Fibroblast of skin of back (primary cell): ENCODE results near the gene TRAK1.

Experiments
- DNase-seq: peaks from one replicate; pipeline ENCODE4 v3.0.0-alpha.2; 2013

Gene TRAK1

GRCh38 chr3:42157540-42158538 lies 66.7 kb downstream of the TRAK1 start:
- no peak for DNase-seq

GRCh38 chr3:42159147-42159546 lies 68.0 kb downstream of the TRAK1 start:
- DNase-seq, result no peak

GRCh38 chr3:42159706-42160472 lies 68.7 kb downstream of the TRAK1 start:
- peak; percentile 24 for DNase-seq

- peak; percentile 81 for DNase-seq
Measured at GRCh38 chr3:42161050-42161935, 70.1 kb downstream of the TRAK1 start.

GRCh38 chr3:42162462-42162861 lies 71.3 kb downstream of the TRAK1 start:
- DNase-seq, result no peak

- DNase-seq, result no peak
Measured at GRCh38 chr3:42163622-42164244, 72.6 kb downstream of the TRAK1 start.

- DNase-seq, result no peak
Measured at GRCh38 chr3:42164656-42165055, 73.5 kb downstream of the TRAK1 start.

GRCh38 chr3:42165211-42165610 lies 74.1 kb downstream of the TRAK1 start:
- peak; percentile 30 for DNase-seq

GRCh38 chr3:42166214-42166613 lies 75.1 kb downstream of the TRAK1 start:
- no peak for DNase-seq

- DNase-seq, result no peak
Measured at GRCh38 chr3:42166662-42167300, 75.6 kb downstream of the TRAK1 start.

GRCh38 chr3:42169579-42170120 lies 78.5 kb downstream of the TRAK1 start:
- DNase-seq, result no peak

- no peak for DNase-seq
Measured at GRCh38 chr3:42172047-42172654, 81.0 kb downstream of the TRAK1 start.

GRCh38 chr3:42173307-42173706 lies 82.2 kb downstream of the TRAK1 start:
- DNase-seq, result no peak

- DNase-seq, result no peak
Measured at GRCh38 chr3:42174679-42175385, 83.7 kb downstream of the TRAK1 start.

- DNase-seq, result no peak
Measured at GRCh38 chr3:42175386-42176240, 84.5 kb downstream of the TRAK1 start.

- DNase-seq, result no peak
Measured at GRCh38 chr3:42176242-42177034, 85.3 kb downstream of the TRAK1 start.

GRCh38 chr3:42177068-42177800 lies 86.1 kb downstream of the TRAK1 start:
- no peak for DNase-seq

GRCh38 chr3:42177801-42178150 lies 86.6 kb downstream of the TRAK1 start:
- DNase-seq, result no peak
